Lower lobe of right lung (tissue), 2 donors: ENCODE measurements around the gene GRAP2. TPM values are rescaled to one million over a fixed set of nuclear protein-coding genes. Genes with fewer than 3 reads are reported as not detected.

Source experiments
- ATAC-seq, 2 donors: fragments of 200-7000 bp; cut with Tn5 transposase; one replicate each; pipeline ENCODE4 v1.9.1; 2020 to 2022; ENCODE audit warnings: mild to moderate bottlenecking in 2 of 2, moderate library complexity in 2 of 2
- DNase-seq: peaks from one replicate; pipeline ENCODE4 v3.0.0-alpha.2; 2020
- H3K27ac ChIP-seq: fragments of 200-600 bp; one replicate; pipeline ENCODE4 v1.8.0; 2022
- H3K27me3 ChIP-seq: fragments of 200-600 bp; one replicate; pipeline ENCODE4 v1.8.0; 2022; ENCODE audit warnings: low read depth
- H3K36me3 ChIP-seq: fragments of 200-600 bp; one replicate; pipeline ENCODE4 v1.8.0; 2022; ENCODE audit warnings: mild to moderate bottlenecking
- H3K4me1 ChIP-seq: fragments of 200-600 bp; one replicate; pipeline ENCODE4 v1.8.0; 2022
- H3K4me3 ChIP-seq: fragments of 200-600 bp; one replicate; pipeline ENCODE4 v1.8.0; 2022; ENCODE audit warnings: mild to moderate bottlenecking
- H3K9me3 ChIP-seq: fragments of 200-600 bp; one replicate; pipeline ENCODE4 v1.8.0; 2022
- intact Hi-C: fragments of 100-400 bp; cut with DNase I; formaldehyde crosslinking; loops from one replicate; pipeline ENCODE4 v1.11.0; 2022
- long read RNA-seq: library from polyadenylated mRNA; unstranded; transcript quantifications from one replicate; pipeline ENCODE4 v2.0.0, GENCODE V29; 2021
- total RNA-seq: library from RNA; stranded (reverse); fragmentation: NEBNext Ultra II Directional; extraction: Animal tissue kit (Norgen Biotek cat#: 25700); gene quantifications from one replicate; pipeline ENCODE4 v1.2.1, GENCODE V29; 2021
- TF ChIP-seq, protein P1 (sequence below): fragments of 200-600 bp; IDR thresholded peaks from one replicate; pipeline ENCODE4 v1.8.0; 2022; ENCODE audit warnings: antibody characterized with exemption, mild to moderate bottlenecking
- donor health status: DM: no; HTN: yes; CAD: no; lungs with severe emphysema.

GRAP2 gene
- 9.5 TPM for total RNA-seq
- long read RNA-seq, partial matches to known transcripts, result 0 of 5 reads
- long read RNA-seq, other reads (novel, unspliced or antisense), result 2 of 5 reads

GRCh38 chr22:39900306-39901227 lies at the start of gene GRAP2:
TSS of gene GRAP2 (plus strand) at chr22:39901084. CDS start at chr22:39947107, 46,023 bp downstream.
- no peak for DNase-seq

DNA sequence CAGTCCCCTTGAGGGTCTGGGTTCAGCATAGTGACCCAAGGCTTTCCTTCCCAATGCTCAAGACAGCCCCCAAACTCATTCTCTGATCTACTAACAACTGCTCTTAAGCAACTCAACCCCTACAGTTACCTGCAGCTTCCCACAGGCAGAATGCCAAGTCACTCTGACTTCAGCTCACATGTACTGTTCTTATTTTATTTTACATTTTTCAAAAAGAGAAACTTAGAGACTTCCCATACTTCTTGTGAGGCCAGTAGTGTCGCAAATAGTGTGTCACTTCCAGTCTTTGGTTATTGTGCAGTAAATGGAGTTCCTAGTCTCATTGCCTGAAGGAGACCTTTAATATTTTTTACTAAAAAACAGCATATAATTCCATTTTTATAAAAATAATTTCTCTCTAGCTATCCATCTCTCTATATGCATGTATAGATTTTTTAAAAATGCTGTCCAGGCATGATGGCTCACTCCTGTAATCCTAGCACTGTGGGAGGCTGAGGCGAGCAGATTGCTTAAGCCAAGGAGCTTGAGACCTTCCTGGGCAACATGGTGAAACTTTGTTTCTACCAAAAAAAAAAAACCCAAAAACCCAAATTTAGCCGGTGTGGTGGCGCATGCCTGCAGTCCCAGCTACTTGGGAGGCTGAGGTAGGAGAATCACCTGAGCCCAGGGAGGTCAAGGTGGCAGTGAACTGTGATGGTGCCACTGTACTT lies 49.1 kb upstream of the GRAP2 start:
- Histone ChIP-seq H3K4me1 (no peaks in the 10 kb centered on the region), H3K27me3 (peaks cover 16% of the 10 kb centered on the region), H3K9me3 (no peaks in the 10 kb centered on the region), H3K4me3 (no peak overlapping the region), H3K36me3 (no peaks in the 10 kb centered on the region), H3K27ac (no peak overlapping the region)
- ATAC-seq (no peak), DNase-seq (no peak)
- intact Hi-C loops, result no loop called here
- TF ChIP-seq, protein P1, sequence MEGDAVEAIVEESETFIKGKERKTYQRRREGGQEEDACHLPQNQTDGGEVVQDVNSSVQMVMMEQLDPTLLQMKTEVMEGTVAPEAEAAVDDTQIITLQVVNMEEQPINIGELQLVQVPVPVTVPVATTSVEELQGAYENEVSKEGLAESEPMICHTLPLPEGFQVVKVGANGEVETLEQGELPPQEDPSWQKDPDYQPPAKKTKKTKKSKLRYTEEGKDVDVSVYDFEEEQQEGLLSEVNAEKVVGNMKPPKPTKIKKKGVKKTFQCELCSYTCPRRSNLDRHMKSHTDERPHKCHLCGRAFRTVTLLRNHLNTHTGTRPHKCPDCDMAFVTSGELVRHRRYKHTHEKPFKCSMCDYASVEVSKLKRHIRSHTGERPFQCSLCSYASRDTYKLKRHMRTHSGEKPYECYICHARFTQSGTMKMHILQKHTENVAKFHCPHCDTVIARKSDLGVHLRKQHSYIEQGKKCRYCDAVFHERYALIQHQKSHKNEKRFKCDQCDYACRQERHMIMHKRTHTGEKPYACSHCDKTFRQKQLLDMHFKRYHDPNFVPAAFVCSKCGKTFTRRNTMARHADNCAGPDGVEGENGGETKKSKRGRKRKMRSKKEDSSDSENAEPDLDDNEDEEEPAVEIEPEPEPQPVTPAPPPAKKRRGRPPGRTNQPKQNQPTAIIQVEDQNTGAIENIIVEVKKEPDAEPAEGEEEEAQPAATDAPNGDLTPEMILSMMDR, result no peak

More at GRCh38 chr22:39900306-39901227, at the start of gene GRAP2:
- peaks cover 16% of the 10 kb centered on the region for H3K4me1 ChIP-seq
- H3K4me3 ChIP-seq, result peak within 1 kb of the TSS; percentile 31
- ATAC-seq, result peak; percentile 64 to 81
- intact Hi-C loops, result no loop called here
- no peaks in the 10 kb centered on the region for H3K36me3 ChIP-seq
- TF ChIP-seq, protein P1, result no peak
- no peaks in the 10 kb centered on the region for H3K9me3 ChIP-seq
- H3K27me3 ChIP-seq, result peaks cover 10% of the 10 kb centered on the region
- H3K27ac ChIP-seq, result peak within 1 kb of the TSS; percentile 18

GRCh38 chr22:39852799-39853198 lies 48.1 kb upstream of the GRAP2 start:
- Histone ChIP-seq H3K36me3 (no peaks in the 10 kb centered on the region), H3K27me3 (peaks cover 20% of the 10 kb centered on the region), H3K4me3 (no peak overlapping the region), H3K4me1 (no peaks in the 10 kb centered on the region), H3K9me3 (no peaks in the 10 kb centered on the region), H3K27ac (no peak overlapping the region)
- intact Hi-C loops, result no loop called here
- TF ChIP-seq, protein P1, result no peak
- DNase-seq, result no peak
- no peak for ATAC-seq

DNA sequence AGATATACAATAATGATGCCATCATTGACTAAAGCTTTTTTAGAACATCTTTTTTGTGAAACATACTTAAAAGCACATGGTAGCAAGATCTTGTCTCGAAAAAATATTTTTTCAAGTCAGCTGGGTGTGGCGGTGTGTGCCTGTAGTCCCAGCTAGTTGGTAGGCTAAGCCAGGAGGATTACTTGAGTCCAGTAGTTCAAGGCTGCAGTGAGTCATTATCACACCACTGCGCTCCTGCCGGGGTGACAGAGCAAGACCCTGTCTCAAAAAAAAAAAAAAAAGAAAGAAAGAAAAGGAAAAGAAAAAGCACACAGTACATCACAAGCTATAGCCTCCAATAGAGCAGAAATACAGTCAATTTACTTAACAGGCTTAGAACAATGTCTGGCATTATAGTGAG lies 44.3 kb upstream of the GRAP2 start:
- Histone ChIP-seq H3K4me1 (no peaks in the 10 kb centered on the region), H3K9me3 (no peaks in the 10 kb centered on the region), H3K36me3 (no peaks in the 10 kb centered on the region), H3K27ac (no peak overlapping the region), H3K27me3 (peaks cover 27% of the 10 kb centered on the region), H3K4me3 (no peak overlapping the region)
- no peak for DNase-seq
- intact Hi-C loops, result no loop called here
- TF ChIP-seq, protein P1, result no peak
- ATAC-seq, result no peak

DNA sequence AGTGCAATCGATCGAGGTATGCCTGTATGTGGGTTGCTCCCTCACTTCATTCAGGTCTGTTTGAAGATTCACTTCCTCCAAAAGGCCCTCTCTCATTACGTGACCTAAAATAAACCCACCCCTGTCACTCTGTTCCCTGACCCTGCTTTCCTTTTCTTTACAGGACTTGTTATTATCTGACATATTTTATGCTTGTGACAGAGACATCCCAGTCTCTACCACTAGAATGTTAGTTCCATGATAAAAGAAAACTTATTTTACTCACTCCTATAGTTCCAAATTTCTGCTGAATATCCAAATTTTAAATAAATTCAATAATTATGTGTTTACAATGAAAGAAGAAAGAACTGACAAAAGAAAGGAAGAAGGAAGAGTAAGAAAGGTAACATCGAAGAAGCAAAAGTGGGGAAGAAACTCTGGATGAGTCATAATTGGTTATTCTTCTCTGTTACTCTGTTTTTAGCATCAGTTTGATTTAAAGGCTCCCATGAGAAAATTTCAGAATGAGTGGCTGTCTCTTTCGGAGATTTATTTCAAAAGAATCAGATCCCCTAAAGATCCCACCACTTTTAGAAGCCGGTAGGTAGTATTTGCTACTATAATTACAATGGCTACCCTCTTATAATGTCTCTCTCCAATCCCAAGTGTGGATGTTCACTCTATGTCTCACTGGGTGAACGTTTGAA lies 40.8 kb upstream of the GRAP2 start:
- H3K9me3 ChIP-seq, result no peaks in the 10 kb centered on the region
- H3K4me1 ChIP-seq, result no peaks in the 10 kb centered on the region
- peaks cover 17% of the 10 kb centered on the region for H3K27me3 ChIP-seq
- intact Hi-C loops, result no loop called here
- ATAC-seq (no peak), DNase-seq (no peak)
- H3K36me3 ChIP-seq, result no peaks in the 10 kb centered on the region
- H3K27ac ChIP-seq, result no peak overlapping the region
- TF ChIP-seq, protein P1, result no peak
- no peak overlapping the region for H3K4me3 ChIP-seq
